HepG2 (cell line): ENCODE measurements around the gene ZNF816. TPM values are rescaled to one million over a fixed set of nuclear protein-coding genes. Genes with fewer than 3 reads are reported as not detected.
A peak's percentile ranks its signal among the peaks of the same experiment; 100 is the strongest.

Experiments
- ATAC-seq: fragments of 200-7000 bp; cut with Tn5 transposase; 3 replicates; pipeline ENCODE4 v1.9.1; 2020; ENCODE audit warnings: mild to moderate bottlenecking, moderate library complexity
- BruUV-seq: library from RNA; stranded (reverse); fragments of 400-500 nt; replicated peaks from 2 replicates; lab custom pipeline; 2021; lab: Mats Ljungman, UMichigan
- CTCF ChIA-PET: fragments of 300-600 bp; formaldehyde crosslinking; extraction: SDS; loops from one replicate; lab custom pipeline; 2021; ENCODE audit warnings: low total read pairs, inconsistent platforms, low intra/inter-chr PET ratio; lab: Yijun Ruan, JAX
- POLR2A ChIA-PET: fragments of 350-600 bp; sonication (Branson Sonifier 250); formaldehyde crosslinking; loops from one replicate; lab custom pipeline; 2020; ENCODE audit warnings: antibody characterized with exemption, inconsistent platforms; lab: Yijun Ruan, JAX
- DNase-seq: peaks from one replicate; pipeline ENCODE4 v3.0.0-alpha.2; 2015; ENCODE audit warnings: low spot score
- FAIRE-seq: peaks from 3 replicates; lab custom pipeline; 2011; peaks lifted over from hg19 to GRCh38; lab: Jason Lieb, UNC
- H2AFZ ChIP-seq: one replicate; pipeline ENCODE4 v1.6.1; 2011; ENCODE audit warnings: low read length, inconsistent platforms
- H3K27ac ChIP-seq: fragments of 300-600 bp; 3 replicates; pipeline ENCODE4 v1.8.0; 2011; ENCODE audit warnings: mixed run types, mild to moderate bottlenecking, mixed read lengths, low read length, inconsistent platforms; ENCODE audit not compliant: insufficient read depth; ENCODE audit errors: extremely low read length
- H3K27me3 ChIP-seq, 2 experiments: fragments of 200-600 bp in 1 of 2; 2 replicates in 1 of 2; 3 replicates in 1 of 2; pipeline versions ENCODE4 v1.6.0 to v1.8.0; 2011; ENCODE audit warnings: low read length in 2 of 2, mild to moderate bottlenecking in 2 of 2, moderate library complexity in 2 of 2, inconsistent platforms in 1 of 2; ENCODE audit not compliant: insufficient read depth in 2 of 2, control insufficient read depth in 1 of 2
- H3K36me3 ChIP-seq, 2 experiments: fragments of 200-600 bp in 1 of 2; replicated peaks in 1 of 2; 2 replicates in 1 of 2; 3 replicates in 1 of 2; pipeline versions ENCODE4 v1.5.1 to v1.8.0; 2011; ENCODE audit warnings: low read length in 2 of 2, inconsistent platforms in 1 of 2; ENCODE audit not compliant: insufficient read depth in 2 of 2, control insufficient read depth in 1 of 2
- H3K4me1 ChIP-seq: 2 replicates; pipeline ENCODE4 v1.5.1; 2012; ENCODE audit warnings: low read length, inconsistent platforms; ENCODE audit not compliant: insufficient read depth
- H3K4me2 ChIP-seq: 2 replicates; pipeline ENCODE4 v1.6.0; 2011; ENCODE audit warnings: low read depth, low read length, inconsistent platforms
- H3K4me3 ChIP-seq, 3 experiments: fragments of 200-600 bp in 1 of 3; sonication (generic), shearing (Covaris generic) in 1 of 3; replicated peaks in 1 of 3; 2 replicates each; pipeline ENCODE4 v1.5.1; 2011 to 2016; ENCODE audit warnings: low read length in 3 of 3, inconsistent platforms in 2 of 3, low read depth in 2 of 3, mild to moderate bottlenecking in 2 of 3, control low read depth in 1 of 3, mixed read lengths in 1 of 3; ENCODE audit not compliant: insufficient read depth in 1 of 3
- H3K79me2 ChIP-seq: one replicate; pipeline ENCODE4 v1.6.1; 2011; ENCODE audit warnings: low read length, inconsistent platforms; ENCODE audit not compliant: insufficient read depth
- H3K9ac ChIP-seq: 2 replicates; pipeline ENCODE4 v1.6.0; 2011; ENCODE audit warnings: mild to moderate bottlenecking, low read depth, low read length, inconsistent platforms; ENCODE audit not compliant: insufficient read depth
- H3K9me3 ChIP-seq: 2 replicates; pipeline ENCODE4 v1.5.1; 2012; ENCODE audit warnings: mild to moderate bottlenecking, low read length
- H4K20me1 ChIP-seq: 2 replicates; pipeline ENCODE4 v1.6.0; 2011; ENCODE audit warnings: inconsistent platforms, mild to moderate bottlenecking, low read length, moderate library complexity; ENCODE audit not compliant: insufficient read depth
- ARNT2 ChIP-seq: sonication (generic); formaldehyde crosslinking; IDR thresholded peaks from 2 replicates; pipeline ENCODE4 v1.8.0; 2022; ENCODE audit warnings: mild to moderate bottlenecking, low read depth, missing genetic modification reagents, moderate library complexity
- CCDC6 ChIP-seq: sonication (generic); formaldehyde crosslinking; IDR thresholded peaks from 2 replicates; pipeline ENCODE4 v1.8.1; 2022; ENCODE audit warnings: mild to moderate bottlenecking, missing genetic modification reagents, moderate library complexity
- KDM1A ChIP-seq: IDR thresholded peaks from 2 replicates; pipeline ENCODE4 v1.6.1; 2016; ENCODE audit warnings: missing compliant biosample characterization
- KDM4B ChIP-seq: sonication (generic); formaldehyde crosslinking; IDR thresholded peaks from 2 replicates; pipeline ENCODE4 v1.4.0; 2020; ENCODE audit warnings: missing genetic modification reagents
- KLF9 ChIP-seq: IDR thresholded peaks from 2 replicates; pipeline ENCODE4 v1.6.1; 2016; ENCODE audit warnings: low read depth
- TBX3 ChIP-seq: fragments of 450-650 bp; IDR thresholded peaks from 2 replicates; pipeline ENCODE4 v1.6.1; 2017; ENCODE audit warnings: antibody characterized with exemption, mild to moderate bottlenecking, inconsistent platforms, borderline replicate concordance
- TCF7 ChIP-seq: sonication (generic); IDR thresholded peaks from 2 replicates; pipeline ENCODE4 v1.6.1; 2016; ENCODE audit warnings: antibody characterized with exemption, low read depth
- TOE1 ChIP-seq: sonication (generic); formaldehyde crosslinking; IDR thresholded peaks from 2 replicates; pipeline ENCODE4 v1.4.0; 2020; ENCODE audit warnings: mild to moderate bottlenecking, missing genetic modification reagents
- XRCC5 ChIP-seq: fragments of 200-400 bp; formaldehyde crosslinking; optimal IDR thresholded peaks from 2 replicates; pipeline ENCODE3; 2017; ENCODE audit warnings: mild to moderate bottlenecking, low read length
- ZFP36L1 ChIP-seq: sonication (generic); formaldehyde crosslinking; IDR thresholded peaks from 2 replicates; pipeline ENCODE4 v1.8.0; 2022; ENCODE audit warnings: mild to moderate bottlenecking, missing genetic modification reagents, moderate library complexity
- ZNF121 ChIP-seq: sonication (generic); formaldehyde crosslinking; IDR thresholded peaks from 2 replicates; pipeline ENCODE4 v1.5.0; 2020; ENCODE audit warnings: mild to moderate bottlenecking, missing genetic modification reagents
- ZNF891 ChIP-seq: sonication (generic); formaldehyde crosslinking; IDR thresholded peaks from 2 replicates; pipeline ENCODE4 v1.5.0; 2020; ENCODE audit warnings: mild to moderate bottlenecking, missing genetic modification reagents
- WGBS: methylation state at CpG from one replicate; pipeline ENCODE4 v1.1.6; 2017; ENCODE audit warnings: low lambda C conversion rate; 5-methylcytosine and 5-hydroxymethylcytosine counted together
- in situ Hi-C: cut with HindIII; loops from 2 replicates; pipeline ENCODE4 v1.10.0; 2017; ENCODE audit warnings: low pct_unique_long_range_greater_than_20kb; ENCODE audit not compliant: extremely low pct_ligation_motif_present
- intact Hi-C: fragments of 100-400 bp; cut with micrococcal nuclease; formaldehyde crosslinking; loops from one replicate; pipeline ENCODE4 v1.10.0; 2022; ENCODE audit not compliant: unreplicated experiment
- polyA plus RNA-seq, 8 experiments: library from polyadenylated mRNA; depleted of rRNA in 3 of 8; stranded (reverse) in 7 of 8; unstranded in 1 of 8; fragments of >200 nt; fragmentation: Illumina TruSeq in 4 of 8; extraction: Trizol in 4 of 8; gene quantifications; 2 replicates each; pipeline versions ENCODE4 v1.2.1 to v1.2.3, GENCODE V29; 2011 to 2016; ENCODE audit warnings: low read depth in 4 of 8, missing spikeins in 1 of 8, mixed read lengths in 1 of 8; ENCODE audit not compliant: insufficient read depth in 1 of 8
- total RNA-seq, 5 experiments: library from RNA; depleted of rRNA; stranded (reverse); fragments of >200 nt; fragmentation: Illumina TruSeq; extraction: Trizol; gene quantifications; 2 replicates each; pipeline ENCODE4 v1.2.3, GENCODE V29; 2016; ENCODE audit warnings: low read depth in 1 of 5
- TF ChIP-seq, protein P1 (sequence below): IDR thresholded peaks from 2 replicates; pipeline ENCODE4 v1.6.1; 2016; ENCODE audit warnings: low read depth
- TF ChIP-seq, protein P2 (sequence below): sonication (generic); formaldehyde crosslinking; IDR thresholded peaks from 2 replicates; pipeline ENCODE4 v1.8.0; 2022; ENCODE audit warnings: mild to moderate bottlenecking, missing genetic modification reagents; ENCODE audit not compliant: insufficient replicate concordance
- TF ChIP-seq, protein P3 (sequence below), 2 experiments: sonication (generic) in 1 of 2; formaldehyde crosslinking in 1 of 2; IDR thresholded peaks; 2 replicates each; pipeline versions ENCODE4 v1.4.0 to v1.6.1; 2018 to 2020; ENCODE audit warnings: missing genetic modification reagents in 2 of 2, borderline replicate concordance in 1 of 2, low read depth in 1 of 2, mild to moderate bottlenecking in 1 of 2, missing biosample characterization in 1 of 2
- TF ChIP-seq, protein P4 (sequence below): sonication (generic); formaldehyde crosslinking; IDR thresholded peaks from 2 replicates; pipeline ENCODE4 v1.8.1; 2023; ENCODE audit warnings: mild to moderate bottlenecking, inconsistent platforms, moderate library complexity, missing genetic modification reagents, borderline replicate concordance

The ZNF816 gene
- total and polyA plus RNA-seq, 2 of the 13 experiments (the other 11 are each of a cell fraction or from before 2014, with no cell fraction given) = 5.2 to 14.1 TPM

DNA sequence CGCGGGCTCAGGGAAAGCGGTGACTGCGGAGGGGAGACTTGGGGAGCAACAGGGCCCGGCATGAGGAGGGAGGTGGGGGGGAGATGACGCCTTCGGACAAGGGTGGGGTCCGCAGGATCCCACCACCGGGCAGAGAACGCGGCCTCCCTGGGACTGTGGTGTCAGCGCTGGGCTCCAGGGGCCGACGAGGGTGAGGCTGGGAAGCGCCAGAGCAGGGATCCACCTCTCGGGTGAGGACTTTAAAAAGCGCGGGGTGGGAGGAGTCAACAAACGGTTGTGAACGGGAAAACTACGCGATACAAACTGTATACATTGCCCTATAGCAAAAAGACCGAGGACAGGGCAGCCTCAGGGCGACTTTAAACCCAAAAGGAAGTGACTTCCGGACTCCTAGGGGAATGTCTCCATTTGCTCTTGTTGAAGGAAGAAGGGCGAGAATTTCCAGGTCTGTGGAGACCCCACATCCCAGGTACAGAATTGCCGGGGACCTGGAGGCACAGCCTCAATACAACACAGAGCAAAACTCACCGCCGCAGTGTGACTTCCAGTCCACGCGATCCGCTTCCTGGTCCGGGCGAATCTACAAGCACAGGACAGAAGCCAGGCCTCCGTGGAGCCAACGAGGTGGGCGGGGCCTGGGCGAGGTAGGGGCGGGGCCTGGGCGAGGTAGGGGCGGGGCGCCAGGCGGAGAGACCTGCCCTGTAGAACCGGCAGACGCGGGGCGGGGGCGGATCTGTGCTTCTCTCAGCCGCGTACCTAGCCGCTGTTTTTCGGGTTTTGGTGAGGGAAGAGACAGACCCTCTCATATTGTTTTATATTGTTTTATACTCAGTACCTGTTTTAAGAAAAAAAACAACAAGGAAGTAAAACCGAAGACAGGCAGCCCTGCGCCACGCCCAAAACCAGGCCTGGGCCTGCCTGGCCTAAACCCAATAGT lies 39.6 kb downstream of the ZNF816 start, which contains the start of gene ZNF888 (continued):
- TF ChIP-seq, protein P1, sequence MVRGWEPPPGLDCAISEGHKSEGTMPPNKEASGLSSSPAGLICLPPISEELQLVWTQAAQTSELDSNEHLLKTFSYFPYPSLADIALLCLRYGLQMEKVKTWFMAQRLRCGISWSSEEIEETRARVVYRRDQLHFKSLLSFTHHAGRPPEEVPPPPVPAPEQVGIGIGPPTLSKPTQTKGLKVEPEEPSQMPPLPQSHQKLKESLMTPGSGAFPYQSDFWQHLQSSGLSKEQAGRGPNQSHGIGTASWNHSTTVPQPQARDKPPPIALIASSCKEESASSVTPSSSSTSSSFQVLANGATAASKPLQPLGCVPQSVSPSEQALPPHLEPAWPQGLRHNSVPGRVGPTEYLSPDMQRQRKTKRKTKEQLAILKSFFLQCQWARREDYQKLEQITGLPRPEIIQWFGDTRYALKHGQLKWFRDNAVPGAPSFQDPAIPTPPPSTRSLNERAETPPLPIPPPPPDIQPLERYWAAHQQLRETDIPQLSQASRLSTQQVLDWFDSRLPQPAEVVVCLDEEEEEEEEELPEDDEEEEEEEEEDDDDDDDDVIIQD (CRISPR knock-in tag) = 0 out of 2 replicates have a peak, but pooled peaks have one; percentile 11
- TF ChIP-seq CCDC6 = 0 out of 2 replicates have a peak, but pooled peaks have one; percentile 25

DNA sequence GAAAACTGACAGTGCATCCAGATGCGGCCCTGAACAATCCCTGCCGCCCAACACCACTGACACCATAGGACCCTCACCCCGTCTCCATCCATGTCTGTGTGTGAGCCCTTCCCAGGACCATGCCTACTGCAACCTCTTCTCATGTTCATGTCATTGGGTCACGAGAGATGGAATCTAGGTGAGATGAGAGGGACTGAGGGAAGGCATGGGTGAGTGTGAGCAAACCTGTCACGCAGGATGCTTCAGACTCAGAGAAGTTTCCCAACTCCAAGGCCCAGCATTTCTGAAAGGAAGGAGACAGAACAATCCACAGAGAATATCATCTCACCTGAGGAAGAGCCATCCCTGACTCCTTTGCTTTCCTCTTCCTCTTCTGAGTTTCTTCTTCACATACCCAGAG lies 45.1 kb downstream of the ZNF816 start:
- Histone ChIP-seq H3K79me2 (no peaks in the 10 kb centered on the region), H3K9ac (no peak overlapping the region), H3K27ac (no peak overlapping the region), H3K4me2 (no peak overlapping the region), H3K4me1 (peaks cover 11% of the 10 kb centered on the region), H3K9me3 (no peaks in the 10 kb centered on the region; the same call in 1 of the 2 replicates), H3K27me3 (no peaks in the 10 kb centered on the region), H2AFZ (no peak overlapping the region), H3K4me3 (no peak overlapping the region), H3K36me3 (peaks cover 6 to 15% of the 10 kb centered on the region in 2 experiments; a peak in 4 of 5 replicates), H4K20me1 (no peaks in the 10 kb centered on the region)
- DNase-seq = no peak
- no peak for FAIRE-seq
- POLR2A ChIA-PET = no interaction called here
- CTCF ChIA-PET = no interaction called here
- in situ Hi-C loops (no loop called here), intact Hi-C loops (no loop called here)
- 98% methylated on average over 5 of the region's 5 CpGs for WGBS
- no peak for ATAC-seq
- no TSS peak for BruUV-seq
- TF ChIP-seq ARNT2 (no peak), TCF7 (no peak), KLF9 (CRISPR knock-in tag) (no peak), CCDC6 (no peak), ZNF891 (CRISPR knock-in tag) (no peak), ZNF121 (CRISPR knock-in tag) (no peak), KDM4B (CRISPR knock-in tag) (no peak), TBX3 (no peak), TOE1 (CRISPR knock-in tag) (no peak), KDM1A (CRISPR knock-in tag) (no peak), XRCC5 (no peak), ZFP36L1 (CRISPR knock-in tag) (no peak)
- TF ChIP-seq, protein P2, sequence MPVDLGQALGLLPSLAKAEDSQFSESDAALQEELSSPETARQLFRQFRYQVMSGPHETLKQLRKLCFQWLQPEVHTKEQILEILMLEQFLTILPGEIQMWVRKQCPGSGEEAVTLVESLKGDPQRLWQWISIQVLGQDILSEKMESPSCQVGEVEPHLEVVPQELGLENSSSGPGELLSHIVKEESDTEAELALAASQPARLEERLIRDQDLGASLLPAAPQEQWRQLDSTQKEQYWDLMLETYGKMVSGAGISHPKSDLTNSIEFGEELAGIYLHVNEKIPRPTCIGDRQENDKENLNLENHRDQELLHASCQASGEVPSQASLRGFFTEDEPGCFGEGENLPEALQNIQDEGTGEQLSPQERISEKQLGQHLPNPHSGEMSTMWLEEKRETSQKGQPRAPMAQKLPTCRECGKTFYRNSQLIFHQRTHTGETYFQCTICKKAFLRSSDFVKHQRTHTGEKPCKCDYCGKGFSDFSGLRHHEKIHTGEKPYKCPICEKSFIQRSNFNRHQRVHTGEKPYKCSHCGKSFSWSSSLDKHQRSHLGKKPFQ (CRISPR knock-in tag) = no peak
- TF ChIP-seq, protein P3, sequence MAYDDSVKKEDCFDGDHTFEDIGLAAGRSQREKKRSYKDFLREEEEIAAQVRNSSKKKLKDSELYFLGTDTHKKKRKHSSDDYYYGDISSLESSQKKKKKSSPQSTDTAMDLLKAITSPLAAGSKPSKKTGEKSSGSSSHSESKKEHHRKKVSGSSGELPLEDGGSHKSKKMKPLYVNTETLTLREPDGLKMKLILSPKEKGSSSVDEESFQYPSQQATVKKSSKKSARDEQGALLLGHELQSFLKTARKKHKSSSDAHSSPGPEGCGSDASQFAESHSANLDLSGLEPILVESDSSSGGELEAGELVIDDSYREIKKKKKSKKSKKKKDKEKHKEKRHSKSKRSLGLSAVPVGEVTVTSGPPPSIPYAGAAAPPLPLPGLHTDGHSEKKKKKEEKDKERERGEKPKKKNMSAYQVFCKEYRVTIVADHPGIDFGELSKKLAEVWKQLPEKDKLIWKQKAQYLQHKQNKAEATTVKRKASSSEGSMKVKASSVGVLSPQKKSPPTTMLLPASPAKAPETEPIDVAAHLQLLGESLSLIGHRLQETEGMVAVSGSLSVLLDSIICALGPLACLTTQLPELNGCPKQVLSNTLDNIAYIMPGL (CRISPR knock-in tag; IDR thresholded peaks at IDR 0.05; ENCODE audit: borderline replicate concordance in 1 of 2, low read depth in 1 of 2) = no peak
- TF ChIP-seq, protein P4, sequence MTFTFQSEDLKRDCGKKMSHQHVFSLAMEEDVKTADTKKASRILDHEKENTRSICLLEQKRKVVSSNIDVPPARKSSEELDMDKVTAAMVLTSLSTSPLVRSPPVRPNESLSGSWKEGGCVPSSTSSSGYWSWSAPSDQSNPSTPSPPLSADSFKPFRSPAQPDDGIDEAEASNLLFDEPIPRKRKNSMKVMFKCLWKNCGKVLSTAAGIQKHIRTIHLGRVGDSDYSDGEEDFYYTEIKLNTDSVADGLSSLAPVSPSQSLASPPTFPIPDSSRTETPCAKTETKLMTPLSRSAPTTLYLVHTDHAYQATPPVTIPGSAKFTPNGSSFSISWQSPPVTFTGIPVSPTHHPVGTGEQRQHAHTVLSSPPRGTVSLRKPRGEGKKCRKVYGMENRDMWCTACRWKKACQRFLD = no peak
